NB4 (cell line): ENCODE results near the gene ALDH1A2.

ENCODE experiments used
- DNase-seq: peaks from one replicate; pipeline ENCODE4 v3.0.0; 2010; ENCODE audit warnings: low read depth
- H3K4me3 ChIP-seq: one replicate; pipeline ENCODE4 v1.5.1; 2011; ENCODE audit warnings: mild to moderate bottlenecking, low read depth, low read length, moderate library complexity
- MYC ChIP-seq: IDR thresholded peaks from 2 replicates; pipeline ENCODE4 v1.6.1; 2011; ENCODE audit warnings: low read depth, low read length
- POLR2A ChIP-seq: IDR thresholded peaks from 2 replicates; pipeline ENCODE4 v1.6.1; 2011; ENCODE audit warnings: mild to moderate bottlenecking; ENCODE audit not compliant: insufficient read length; ENCODE audit errors: extremely low read depth
- TF ChIP-seq, protein P1 (sequence below): IDR thresholded peaks from one replicate; pipeline ENCODE4 v1.5.1; 2012; ENCODE audit warnings: low read depth, low read length
- TF ChIP-seq, protein P2 (sequence below): IDR thresholded peaks from 2 replicates; pipeline ENCODE4 v1.6.1; 2011; ENCODE audit warnings: low read depth, low read length

ALDH1A2 gene

GRCh38 chr15:57909388-57909787 is 156.1 kb downstream of the ALDH1A2 start:
- DNase-seq, result no peak
- H3K4me3 ChIP-seq, result no peak overlapping the region

DNA sequence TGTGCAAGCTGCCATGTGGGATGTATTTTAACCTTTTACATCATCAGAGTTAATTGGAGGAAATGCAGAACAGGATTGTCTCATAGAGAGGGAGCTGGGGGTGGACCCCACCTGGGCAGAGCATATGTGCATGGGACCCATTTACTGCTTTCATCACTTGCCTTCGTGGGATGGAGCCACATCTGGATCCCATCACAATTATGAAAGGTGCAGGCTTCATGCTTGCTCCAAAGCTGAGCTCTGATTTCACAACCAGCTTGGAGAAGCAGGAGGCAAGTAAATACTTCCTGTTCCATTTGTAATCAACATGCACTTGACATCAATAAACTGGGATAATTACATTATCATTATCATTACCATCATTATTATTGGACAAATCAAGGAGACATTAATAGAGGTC is 161.9 kb downstream of the ALDH1A2 start:
- H3K4me3 ChIP-seq, result no peak overlapping the region
- TF ChIP-seq, protein P1, sequence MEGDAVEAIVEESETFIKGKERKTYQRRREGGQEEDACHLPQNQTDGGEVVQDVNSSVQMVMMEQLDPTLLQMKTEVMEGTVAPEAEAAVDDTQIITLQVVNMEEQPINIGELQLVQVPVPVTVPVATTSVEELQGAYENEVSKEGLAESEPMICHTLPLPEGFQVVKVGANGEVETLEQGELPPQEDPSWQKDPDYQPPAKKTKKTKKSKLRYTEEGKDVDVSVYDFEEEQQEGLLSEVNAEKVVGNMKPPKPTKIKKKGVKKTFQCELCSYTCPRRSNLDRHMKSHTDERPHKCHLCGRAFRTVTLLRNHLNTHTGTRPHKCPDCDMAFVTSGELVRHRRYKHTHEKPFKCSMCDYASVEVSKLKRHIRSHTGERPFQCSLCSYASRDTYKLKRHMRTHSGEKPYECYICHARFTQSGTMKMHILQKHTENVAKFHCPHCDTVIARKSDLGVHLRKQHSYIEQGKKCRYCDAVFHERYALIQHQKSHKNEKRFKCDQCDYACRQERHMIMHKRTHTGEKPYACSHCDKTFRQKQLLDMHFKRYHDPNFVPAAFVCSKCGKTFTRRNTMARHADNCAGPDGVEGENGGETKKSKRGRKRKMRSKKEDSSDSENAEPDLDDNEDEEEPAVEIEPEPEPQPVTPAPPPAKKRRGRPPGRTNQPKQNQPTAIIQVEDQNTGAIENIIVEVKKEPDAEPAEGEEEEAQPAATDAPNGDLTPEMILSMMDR, result no peak
- TF ChIP-seq MYC (no peak), POLR2A (no peak)
- TF ChIP-seq, protein P2, sequence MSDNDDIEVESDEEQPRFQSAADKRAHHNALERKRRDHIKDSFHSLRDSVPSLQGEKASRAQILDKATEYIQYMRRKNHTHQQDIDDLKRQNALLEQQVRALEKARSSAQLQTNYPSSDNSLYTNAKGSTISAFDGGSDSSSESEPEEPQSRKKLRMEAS, result no peak
- no peak for DNase-seq

More at GRCh38 chr15:57909388-57909787, 156.1 kb downstream of the ALDH1A2 start:
- TF ChIP-seq, protein P2, result no peak
- TF ChIP-seq MYC (no peak), POLR2A (no peak)
- TF ChIP-seq, protein P1, result no peak
